DMS53 (cell line): ENCODE data around the gene ATAD1.
"Not testable (repeated sequence)": the region's sequence is repeated elsewhere in the genome, so short reads cannot be mapped to it uniquely, and the experiment has no call there.

Experiments
- DNase-seq: peaks from one replicate; lab custom pipeline; 2025; lab: John Stamatoyannopoulos, UW

The ATAD1 gene

DNA sequence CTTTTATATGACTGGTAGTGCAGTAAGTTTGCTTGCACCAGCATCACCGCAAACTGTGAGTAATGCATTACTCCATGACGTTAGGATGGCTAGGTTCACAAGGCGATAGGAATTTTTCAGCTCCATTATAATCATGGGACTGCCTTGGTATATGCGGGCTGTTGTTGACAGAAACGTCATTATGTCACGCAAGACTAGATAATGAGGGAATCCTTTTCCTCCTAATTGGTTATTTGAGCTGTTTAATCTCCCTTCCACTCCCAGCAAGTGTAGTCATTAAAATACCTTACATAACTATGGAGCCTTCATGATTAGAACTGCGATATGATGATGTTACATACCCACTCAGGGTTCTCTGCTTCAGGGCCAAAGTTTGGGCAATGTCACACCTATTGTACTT, 28.0 kb upstream of the ATAD1 start:
- DNase-seq = peak; percentile 13

DNA sequence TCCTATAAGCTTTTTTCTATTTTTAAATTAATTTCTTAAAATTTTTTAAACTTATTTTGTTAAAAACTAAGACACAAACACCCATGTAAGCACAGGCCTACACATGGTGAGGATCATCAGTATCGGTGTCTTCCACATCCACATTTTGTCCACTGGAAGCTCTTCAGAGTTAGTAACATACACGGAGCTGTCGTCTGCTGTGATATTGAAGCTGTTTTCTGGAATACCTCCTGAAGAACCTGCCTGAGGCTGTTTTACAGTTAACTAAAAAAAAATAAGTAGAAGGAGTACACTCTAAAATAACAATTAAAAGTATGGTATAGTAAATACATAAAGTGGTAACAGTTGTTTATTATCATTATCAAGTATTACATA, 27.6 kb upstream of the ATAD1 start:
- no peak for DNase-seq

GRCh38 chr10:87844837-87845623, 27.0 kb upstream of the ATAD1 start:
- DNase-seq = peak; percentile 49

GRCh38 chr10:87843714-87844113, 25.7 kb upstream of the ATAD1 start:
- no peak for DNase-seq

- peak; percentile 40 for DNase-seq
Observed at GRCh38 chr10:87842776-87843497, 24.9 kb upstream of the ATAD1 start.

GRCh38 chr10:87842220-87842641, 24.2 kb upstream of the ATAD1 start:
- DNase-seq = peak; percentile 78

GRCh38 chr10:87841186-87841585, 23.2 kb upstream of the ATAD1 start:
- no peak for DNase-seq

DNA sequence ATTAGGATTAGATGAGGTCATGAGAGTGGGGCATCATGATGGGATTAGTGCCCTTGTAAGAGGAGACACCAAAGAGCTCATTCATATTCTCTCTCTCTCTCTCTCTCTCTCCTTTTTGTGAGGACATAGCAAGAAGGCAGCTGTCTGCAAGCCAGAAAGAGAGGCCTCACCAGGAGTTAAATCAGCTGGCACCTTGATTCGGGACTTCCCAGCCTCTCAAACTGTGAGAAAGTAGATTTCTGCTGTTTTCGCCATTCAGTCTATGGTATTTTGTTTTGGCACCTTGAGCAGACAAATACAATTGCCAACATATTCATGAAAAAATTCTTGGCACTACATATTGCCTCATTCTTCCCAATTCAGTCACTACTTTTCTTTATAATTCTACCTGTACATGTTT, 20.6 kb upstream of the ATAD1 start:
- no peak for DNase-seq

DNA sequence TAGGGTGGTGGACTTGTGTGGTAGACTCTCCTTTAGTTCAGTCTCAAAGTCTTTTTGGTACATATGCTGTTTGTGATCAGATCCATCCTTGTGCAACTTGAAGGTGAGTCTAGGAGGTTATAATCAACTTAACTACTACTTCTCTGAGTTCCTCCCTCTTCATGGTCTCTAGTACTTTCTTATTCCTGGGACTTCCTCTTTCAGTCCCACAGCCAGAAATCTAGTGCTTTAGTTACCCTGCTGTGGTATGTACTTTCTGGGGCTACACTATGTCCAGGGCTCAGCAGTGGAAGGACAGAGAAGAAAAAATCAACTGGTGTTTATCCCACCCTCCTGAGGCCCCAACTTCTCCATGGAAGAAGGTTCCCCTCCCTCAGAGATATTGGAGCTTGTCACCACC, 19.4 kb upstream of the ATAD1 start:
- no peak for DNase-seq

GRCh38 chr10:87836098-87836497, 18.1 kb upstream of the ATAD1 start:
- no peak for DNase-seq

- DNase-seq = no peak
Observed at GRCh38 chr10:87829986-87830729, 12.1 kb upstream of the ATAD1 start.

DNA sequence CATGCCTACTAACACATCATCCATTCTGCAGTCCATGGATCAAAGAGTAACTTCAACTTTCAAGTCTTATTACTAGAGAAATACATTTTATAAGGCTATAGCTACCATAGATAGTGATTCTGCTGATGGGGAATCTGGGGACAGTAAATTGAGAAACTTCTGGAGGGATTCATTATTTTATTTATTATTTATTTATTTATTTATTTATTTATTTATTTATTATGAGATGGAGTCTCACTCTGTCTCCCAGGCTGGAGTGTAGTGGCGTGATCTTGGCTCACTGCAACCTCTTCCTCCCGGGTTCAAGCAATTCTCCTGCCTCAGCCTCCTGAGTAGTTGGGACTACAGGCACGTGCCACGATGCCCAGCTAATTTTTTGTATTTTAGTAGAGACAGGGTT, 11.0 kb upstream of the ATAD1 start:
- DNase-seq = not testable (repeated sequence)

- no peak for DNase-seq
Observed at GRCh38 chr10:87827681-87828080, 9.7 kb upstream of the ATAD1 start.

GRCh38 chr10:87826653-87827052, 8.6 kb upstream of the ATAD1 start:
- no peak for DNase-seq

DNA sequence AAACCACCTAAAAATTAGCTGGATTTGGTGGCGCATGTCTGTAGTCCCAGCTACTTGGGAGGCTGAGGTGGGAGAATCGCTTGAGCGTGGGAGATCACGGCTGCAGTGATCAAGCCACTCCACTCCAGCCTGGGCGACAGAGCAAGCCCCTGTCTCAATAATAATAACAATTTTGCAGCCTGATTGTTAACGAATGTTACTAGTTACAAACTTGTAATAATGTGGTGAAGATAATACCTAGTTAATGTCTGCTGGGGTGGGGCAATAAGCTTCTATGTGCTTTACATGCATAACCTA, 1.2 kb upstream of the ATAD1 start:
- DNase-seq = no peak

DNA sequence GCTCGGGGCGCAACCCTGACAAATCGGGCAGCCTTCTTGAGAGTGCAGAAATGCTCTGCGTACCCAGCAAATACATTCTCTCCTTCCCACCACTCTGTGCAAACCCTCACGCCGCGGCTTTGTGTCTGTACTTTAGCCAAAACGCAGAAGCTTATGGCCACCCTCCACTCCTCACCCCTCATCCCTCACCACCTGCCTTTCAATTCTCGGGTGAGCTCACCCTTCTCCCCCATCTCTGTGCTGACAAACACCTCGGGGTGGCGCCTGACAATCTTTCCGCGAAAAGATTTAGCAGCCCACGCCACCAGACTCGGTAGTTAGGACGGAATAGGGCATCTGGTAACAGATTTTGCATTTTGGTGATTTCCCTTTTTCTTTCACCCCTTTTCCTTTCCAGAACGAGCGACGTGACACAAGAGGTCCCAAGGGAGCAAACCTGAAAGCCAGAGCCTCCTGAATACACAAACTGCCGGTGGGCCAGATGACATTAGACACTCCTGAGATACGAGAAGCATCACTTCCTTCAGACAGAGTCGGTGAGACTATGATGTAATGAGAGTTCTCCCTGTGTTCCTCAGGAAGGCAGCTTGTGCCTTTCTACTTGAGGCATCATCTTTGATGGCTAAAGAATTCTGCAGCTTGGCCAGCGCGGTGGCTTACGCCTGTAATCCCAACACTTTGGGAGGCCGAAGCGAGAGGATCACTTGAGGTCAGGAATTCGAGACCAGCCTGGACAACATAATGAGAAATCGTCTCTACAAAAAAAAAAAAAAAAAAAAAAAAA, 671 bp upstream of the ATAD1 start:
- DNase-seq = peak; percentile 69

DNA sequence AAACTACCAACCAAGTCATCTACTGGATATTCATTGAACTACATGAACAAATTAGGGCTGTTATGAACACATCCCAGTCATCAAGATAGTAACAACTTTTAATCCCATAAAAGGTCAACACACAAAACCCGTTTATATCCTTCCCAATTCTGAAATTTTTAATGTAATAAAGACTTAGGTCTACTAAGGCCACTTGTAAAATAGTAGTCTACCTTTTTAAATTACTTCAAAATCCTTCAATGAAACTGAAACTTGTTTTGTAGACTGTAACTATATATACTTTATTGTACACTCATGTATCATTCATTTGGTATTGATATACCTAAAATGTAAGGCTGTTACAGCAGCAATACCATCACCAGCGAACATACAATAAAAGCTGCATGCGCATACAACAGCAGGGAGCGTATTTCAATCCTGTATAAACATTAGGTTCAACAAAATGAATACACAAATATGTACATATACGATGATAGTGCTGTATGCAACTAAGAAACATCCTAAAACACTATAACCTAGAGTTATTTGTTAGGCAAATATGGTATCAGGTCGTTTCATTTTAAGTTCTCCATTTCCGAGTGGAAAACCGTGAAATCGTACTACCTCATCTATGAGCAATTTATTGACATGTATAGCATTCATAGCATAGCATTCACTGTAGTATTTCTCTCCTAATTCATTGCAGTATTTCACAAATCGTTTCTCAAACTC, 973 bp downstream of the ATAD1 start:
- peak; percentile 54 for DNase-seq

DNA sequence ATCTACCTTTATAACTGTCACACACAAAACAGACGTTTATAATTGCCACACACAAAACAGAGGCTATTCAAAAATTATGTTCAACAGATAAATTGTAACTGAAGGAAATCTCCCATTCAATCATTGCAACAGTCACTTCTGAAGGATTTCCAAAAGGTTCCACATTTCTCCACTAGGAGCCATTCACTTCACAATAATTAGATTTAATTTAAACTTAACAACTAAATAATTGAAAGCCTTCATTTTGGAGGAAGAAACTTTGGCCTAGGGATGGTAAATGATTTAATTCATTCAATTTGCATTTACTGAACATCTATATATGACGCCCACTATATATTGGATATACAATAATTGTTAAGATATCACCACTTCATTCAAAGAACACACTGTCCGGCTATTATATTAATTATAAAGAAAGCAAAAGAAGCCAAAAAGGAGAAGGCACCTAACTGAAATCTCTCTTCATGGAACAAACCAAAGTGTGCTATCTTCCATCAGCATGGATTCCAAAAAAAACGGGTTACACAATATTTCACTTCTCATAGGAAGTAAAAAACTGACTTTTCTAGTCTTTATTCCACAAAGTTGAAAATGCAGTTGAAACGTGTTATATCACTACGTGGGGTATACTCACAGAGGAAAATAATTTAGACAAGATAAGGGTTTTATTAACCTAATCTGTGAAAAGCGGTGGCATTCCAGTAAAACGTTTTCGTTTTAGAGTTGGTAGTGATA, 1.7 kb downstream of the ATAD1 start:
- DNase-seq = no peak

GRCh38 chr10:87804939-87805569, 13.0 kb downstream of the ATAD1 start:
- no peak for DNase-seq

DNA sequence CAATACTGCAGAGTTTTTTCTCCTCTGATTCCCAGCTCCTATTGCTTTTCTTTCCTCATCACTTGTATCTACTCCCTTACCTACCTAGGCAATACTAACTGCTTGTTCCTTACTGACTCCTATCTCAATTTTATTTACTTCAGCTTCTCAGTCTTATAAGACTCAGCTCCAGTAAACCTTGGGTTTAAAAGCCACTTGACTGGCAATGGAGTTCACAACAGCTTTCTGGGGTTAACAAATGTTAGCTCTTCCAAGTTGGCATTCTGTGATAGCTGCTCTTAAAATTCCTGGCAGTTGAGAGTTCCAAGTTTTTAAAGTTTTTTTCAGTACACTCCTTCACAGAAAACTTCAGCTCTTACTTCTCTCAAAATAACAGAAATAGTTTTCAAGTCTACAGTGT, 14.2 kb downstream of the ATAD1 start:
- DNase-seq = no peak
